Lower leg skin (tissue), 3 donors: ENCODE data around the gene PDIA2.

Experiments used
- CTCF ChIP-seq, 3 donors: fragments of 450-650 bp; IDR thresholded peaks; one replicate each; pipeline ENCODE4 v1.5.1; 2016; ENCODE audit warnings: antibody characterized with exemption in 3 of 3, mild to moderate bottlenecking in 3 of 3, moderate library complexity in 2 of 3
- POLR2A ChIP-seq, 2 donors: fragments of 450-650 bp; IDR thresholded peaks; one replicate each; pipeline ENCODE4 v1.6.1; 2016 to 2017; ENCODE audit warnings: antibody characterized with exemption in 2 of 2, mild to moderate bottlenecking in 1 of 2, moderate library complexity in 1 of 2

GRCh38 chr16:242281-242680 is 40.7 kb upstream of the PDIA2 start:
- TF ChIP-seq POLR2A (IDR thresholded peaks at IDR 0.05) (no peak), CTCF (IDR thresholded peaks at IDR 0.05) (no peak)
